ENCODE results near the gene ZNF444.
"Not testable (repeated sequence)": the region's sequence is repeated elsewhere in the genome, so short reads cannot be mapped to it uniquely, and the experiment has no call there.

Gene ZNF444

GRCh38 chr19:56201973-56202372, 60.9 kb downstream of the ZNF444 start, which contains the start of gene ZSCAN5C:
ZSCAN5C (plus strand) TSS chr19:56202273; CDS start chr19:56205914, 3,641 bp downstream.
- H3K4me3 ChIP-seq (ENCODE audit: low read length): no peak within 1 kb of the TSS
- no peak for TF ChIP-seq CTCF (conservative IDR thresholded peaks at IDR 0.05; ENCODE audit: low read length)
- DNase-seq (ENCODE audit: low read depth): no peak

- not testable (repeated sequence) for DNase-seq (ENCODE audit: low read depth); H3K4me3 ChIP-seq (ENCODE audit: low read length)
Observed at GRCh38 chr19:56207581-56207980, 66.5 kb downstream of the ZNF444 start.

GRCh38 chr19:56209091-56209490, 68.0 kb downstream of the ZNF444 start:
- no peak for DNase-seq (ENCODE audit: low read depth)
- no peak for TF ChIP-seq CTCF (conservative IDR thresholded peaks at IDR 0.05; ENCODE audit: low read length)
- no peak overlapping the region for H3K4me3 ChIP-seq (ENCODE audit: low read length)

- H3K4me3 ChIP-seq (ENCODE audit: low read length); DNase-seq (ENCODE audit: low read depth): not testable (repeated sequence)
Observed at GRCh38 chr19:56210036-56210435, 68.9 kb downstream of the ZNF444 start.
